GM21737 (cell line): ENCODE data around the gene SYNGR3.
"Not testable (repeated sequence)": the region's sequence is repeated elsewhere in the genome, so short reads cannot be mapped to it uniquely, and the experiment has no call there.

Source experiments
- ATAC-seq: cut with Tn5 transposase; IDR thresholded peaks from one replicate; pipeline ENCODE4 v1.9.1; 2021; ENCODE audit warnings: mild to moderate bottlenecking, moderate library complexity; ENCODE audit not compliant: unreplicated experiment

The SYNGR3 gene

DNA sequence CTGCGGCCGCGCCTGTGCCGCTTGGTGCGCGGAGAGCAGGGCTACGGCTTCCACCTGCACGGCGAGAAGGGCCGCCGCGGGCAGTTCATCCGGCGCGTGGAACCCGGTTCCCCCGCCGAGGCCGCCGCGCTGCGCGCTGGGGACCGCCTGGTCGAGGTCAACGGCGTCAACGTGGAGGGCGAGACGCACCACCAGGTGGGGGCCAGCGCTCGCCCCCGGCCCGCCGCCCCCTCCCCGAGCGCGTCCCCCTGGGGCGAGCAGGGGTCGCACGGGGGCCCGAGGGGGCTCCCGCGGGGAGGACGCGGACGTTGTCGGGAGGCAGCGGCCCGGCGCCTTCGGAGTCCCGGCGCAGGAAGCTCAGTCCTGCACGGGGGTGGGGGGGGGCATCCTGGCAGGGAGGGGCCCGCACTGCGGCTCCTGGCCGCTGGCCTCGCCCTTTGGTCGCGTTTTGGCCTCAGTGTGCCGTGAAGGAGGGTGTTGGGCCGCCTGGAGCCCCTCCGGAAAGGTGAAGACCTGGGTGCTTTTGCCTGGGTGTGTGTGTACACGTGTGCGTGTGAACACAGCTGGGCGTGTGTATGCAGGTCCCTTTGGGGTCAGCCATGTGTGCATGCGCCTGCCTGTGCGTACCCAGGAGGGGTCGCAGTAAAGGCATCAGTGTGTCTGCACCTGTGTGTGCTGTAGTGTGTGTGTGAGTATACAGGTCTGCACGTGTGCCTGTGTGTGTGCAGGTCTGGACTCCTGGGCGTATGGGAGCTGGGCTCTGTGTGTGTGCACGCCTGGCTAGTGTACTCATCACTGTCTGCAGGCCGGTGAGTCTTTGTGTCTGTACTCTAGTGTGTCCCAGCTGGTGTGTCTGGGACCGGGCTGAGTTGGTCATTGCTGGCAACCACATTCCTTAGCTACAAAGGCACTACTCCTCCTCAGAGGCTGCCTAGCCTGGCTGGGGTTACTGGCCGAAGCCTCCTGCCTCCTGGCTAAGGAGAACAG, 37.5 kb downstream of the SYNGR3 start:
- ATAC-seq, result no peak

DNA sequence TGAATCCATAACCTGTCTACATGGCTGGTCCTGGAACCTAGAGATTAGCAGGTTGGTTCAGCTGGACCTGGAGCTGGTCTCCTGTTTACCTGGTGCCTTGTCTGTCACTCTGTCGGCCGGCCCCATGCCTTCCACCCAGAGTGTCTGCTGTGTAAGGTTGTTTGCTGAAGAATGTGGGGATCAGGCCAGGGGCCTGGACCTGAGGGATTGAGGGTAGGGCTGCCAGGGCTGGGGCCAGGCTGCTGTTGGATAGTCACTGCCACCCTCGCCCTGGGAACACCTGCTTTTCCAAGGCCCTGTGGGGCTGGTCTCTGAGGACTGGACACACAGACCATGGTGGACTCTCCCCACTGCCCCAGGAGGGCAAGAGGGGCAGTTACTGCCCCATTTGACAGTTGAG, 38.4 kb downstream of the SYNGR3 start:
- no peak for ATAC-seq

DNA sequence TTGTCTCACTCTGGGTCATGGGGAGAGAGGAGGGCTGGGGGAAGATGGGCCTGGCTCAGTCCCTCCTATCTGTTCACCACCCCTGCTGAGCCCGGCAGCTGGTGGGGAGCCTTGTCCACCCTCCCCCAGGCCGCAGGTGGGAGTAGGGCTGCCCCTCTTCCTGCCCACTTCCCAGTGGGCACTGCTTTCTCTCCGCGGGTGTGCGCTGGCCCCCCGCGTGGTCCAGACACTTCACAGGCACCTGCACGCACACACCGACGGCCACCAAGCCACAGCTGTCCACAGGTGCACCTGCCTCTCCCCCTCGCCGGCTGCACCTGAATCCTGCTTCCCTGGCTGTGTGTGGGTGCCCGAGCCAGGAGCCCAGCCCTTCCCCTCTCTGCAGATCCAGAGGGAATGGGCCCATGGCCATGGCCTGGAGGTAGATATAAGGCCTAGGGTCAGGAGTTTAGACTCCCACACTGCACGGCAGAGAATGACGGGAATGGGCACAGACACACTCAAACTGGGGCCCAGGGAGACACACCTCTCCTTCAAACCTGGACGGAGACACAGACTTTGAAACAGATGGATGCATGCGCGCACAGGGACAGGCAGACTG, 39.0 kb downstream of the SYNGR3 start:
- ATAC-seq, result no peak

DNA sequence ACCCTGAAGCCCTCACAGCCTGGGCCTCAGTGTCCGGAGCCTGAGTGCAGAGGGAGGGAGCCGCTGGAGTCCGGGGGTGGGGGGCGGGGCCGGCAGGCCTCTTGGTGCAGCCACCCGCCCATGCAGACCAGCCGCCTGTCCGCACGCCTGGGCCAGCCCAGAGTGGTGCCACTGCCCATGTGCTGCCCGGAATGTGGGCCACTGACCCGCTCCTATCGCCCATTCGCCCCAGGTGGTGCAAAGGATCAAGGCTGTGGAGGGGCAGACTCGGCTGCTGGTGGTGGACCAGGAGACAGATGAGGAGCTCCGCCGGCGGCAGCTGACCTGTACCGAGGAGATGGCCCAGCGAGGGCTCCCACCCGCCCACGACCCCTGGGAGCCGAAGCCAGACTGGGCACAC, 39.6 kb downstream of the SYNGR3 start:
- ATAC-seq, result no peak

DNA sequence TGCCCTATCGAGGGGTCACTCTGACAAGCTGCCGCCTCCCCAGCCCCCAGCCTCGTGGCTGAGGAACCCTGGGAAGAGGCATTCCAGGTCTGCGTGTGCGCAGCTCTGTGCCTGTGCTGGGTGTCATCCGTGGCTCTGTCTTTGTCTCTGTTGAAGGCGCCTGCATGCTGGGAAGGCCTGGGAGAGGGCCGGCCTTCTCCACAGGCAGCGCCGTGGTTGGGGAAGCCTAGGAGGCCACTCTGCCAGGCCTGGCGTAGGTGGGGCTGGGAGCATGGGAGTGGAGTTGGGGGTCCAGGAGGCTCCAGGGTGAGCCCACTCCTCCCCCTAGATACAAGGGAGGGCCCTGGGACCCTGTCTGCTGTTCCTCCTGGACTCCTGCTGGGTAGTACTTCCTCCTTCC, 40.3 kb downstream of the SYNGR3 start:
- no peak for ATAC-seq

DNA sequence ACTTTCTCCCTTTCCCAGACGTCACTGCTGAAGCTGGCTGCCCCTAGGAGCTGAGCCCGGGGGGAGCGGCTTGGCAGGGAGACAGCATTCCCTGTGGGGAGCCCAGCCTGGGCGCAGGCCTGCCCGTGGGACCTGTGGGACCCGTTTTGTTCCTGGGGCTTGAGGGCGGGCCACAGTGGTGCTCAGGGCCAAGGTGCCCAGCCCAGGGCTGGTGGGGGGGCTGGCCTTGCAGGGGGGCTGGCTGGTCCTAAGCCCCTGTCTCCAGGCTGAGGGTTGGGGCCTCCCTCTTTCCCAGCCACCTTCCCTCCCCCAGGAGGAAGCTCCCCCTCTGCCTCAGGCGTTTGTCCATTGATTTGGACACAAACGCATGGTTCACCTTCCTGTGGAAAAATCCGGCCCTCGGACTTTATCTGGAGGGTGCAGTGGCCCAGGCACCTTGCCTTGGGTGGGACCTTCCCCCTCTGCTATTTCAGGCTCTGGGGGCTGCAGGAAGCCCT, 41.4 kb downstream of the SYNGR3 start:
- no peak for ATAC-seq

DNA sequence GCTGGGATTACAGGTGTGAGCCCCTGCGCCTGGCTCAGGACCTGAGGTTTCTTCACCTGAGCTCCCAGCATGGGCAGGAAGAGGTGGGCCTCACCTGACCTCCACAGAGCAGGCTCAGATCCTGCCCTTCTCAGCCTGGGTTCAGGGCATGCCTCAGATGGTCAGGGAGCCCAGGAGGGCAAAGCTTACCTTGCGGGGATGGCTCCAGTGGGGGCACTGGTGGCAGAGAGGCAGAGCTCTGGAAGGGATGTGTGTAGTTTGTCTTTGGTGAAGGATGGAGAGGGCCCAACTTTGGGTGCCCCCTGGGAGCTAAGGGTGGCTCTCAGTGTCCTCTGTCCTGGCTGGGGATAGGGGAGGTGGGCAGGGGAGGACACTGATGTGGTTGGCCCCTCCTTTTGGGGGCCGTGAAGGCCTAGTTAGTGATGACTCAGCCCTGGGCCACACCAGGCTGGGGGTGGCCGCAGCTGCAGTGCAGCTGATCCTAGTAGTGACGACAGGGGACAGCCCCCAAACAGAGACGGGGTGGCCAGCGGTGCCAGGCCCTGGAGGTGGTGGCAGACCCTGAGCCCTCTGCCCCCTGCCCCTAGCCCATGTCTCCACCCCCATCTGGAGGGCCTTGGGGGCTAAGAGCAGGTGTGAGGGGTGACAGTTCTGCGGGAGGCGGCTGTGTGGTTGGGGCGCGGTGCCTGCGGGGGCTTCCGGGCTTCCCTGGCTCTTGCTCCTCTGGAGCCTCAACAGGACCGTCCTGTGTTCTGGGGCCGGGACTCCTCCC, 42.7 kb downstream of the SYNGR3 start:
- no peak for ATAC-seq

DNA sequence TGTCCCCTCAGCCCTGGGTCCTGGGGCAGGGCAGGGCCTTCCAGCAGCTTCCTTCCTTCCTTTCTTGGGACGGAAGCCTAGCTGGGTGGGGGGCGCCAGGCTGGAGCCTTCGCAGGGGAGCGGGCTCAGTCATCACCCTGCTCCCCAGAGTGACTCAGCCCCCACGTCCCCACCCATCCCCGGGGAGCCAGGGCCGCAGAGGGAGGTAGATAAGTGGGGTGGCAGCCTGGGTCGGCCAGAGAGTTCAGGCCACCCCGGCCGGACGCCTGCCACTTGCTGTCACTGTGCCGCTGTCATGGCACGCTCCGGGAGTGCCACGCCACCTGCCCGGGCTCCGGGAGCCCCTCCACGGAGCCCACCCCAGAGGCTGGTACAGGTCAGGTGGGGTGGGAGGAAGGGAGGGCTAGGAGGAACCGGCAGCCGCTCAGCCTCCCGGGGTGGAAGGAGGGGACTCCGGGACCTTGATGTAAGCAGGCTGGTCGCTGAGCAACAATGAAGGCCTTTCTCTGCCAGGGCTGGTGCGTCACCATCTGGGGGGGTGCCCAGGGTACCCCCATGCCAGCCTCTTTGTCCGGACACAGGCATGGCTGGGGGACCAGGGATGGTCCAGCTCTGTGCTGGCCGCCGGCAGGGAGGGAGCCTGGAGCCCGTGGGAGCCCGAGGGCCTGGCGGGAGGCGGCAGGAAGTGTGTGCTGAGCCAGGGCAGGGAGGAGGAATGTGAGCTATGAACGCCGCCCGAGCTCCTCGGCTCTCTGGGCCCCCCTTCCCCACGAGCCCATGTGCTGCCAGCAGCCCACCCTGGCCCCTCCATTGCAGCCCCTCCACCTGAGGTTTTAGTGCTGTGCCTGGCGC, 43.5 kb downstream of the SYNGR3 start:
- no peak for ATAC-seq

DNA sequence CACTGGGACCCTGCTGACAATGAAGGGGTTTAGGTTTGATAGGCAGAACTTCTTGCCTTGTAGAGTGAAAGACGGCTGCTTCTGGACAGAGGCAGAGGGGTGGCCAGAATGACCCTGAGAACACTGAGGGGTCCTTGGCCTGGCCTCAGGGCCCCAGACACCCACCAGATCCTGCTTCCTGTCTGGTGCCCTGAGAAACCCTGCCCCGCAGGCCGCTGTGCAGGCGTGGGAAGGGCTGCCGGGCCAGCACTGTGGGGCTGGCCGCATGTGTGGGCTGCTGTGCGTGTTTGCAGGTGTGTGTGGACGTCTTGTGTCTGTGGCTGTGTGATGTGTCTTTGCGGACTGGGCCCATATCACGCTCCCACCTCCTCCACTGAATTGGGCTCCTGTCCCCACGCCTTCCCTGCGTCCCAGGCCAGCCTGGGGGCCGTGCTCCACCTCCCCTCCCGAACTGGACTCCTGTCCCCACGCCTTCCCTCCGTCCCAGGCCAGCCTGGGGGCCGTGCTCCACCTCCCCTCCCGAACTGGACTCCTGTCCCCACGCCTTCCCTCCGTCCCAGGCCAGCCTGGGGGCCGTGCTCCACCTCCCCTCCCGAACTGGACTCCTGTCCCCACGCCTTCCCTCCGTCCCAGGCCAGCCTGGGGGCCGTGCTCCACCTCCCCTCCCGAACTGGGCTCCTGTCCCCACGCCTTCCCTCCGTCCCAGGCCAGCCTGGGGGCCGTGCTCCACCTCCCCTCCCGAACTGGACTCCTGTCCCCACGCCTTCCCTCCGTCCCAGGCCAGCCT, 44.3 kb downstream of the SYNGR3 start:
- ATAC-seq, result not testable (repeated sequence)

DNA sequence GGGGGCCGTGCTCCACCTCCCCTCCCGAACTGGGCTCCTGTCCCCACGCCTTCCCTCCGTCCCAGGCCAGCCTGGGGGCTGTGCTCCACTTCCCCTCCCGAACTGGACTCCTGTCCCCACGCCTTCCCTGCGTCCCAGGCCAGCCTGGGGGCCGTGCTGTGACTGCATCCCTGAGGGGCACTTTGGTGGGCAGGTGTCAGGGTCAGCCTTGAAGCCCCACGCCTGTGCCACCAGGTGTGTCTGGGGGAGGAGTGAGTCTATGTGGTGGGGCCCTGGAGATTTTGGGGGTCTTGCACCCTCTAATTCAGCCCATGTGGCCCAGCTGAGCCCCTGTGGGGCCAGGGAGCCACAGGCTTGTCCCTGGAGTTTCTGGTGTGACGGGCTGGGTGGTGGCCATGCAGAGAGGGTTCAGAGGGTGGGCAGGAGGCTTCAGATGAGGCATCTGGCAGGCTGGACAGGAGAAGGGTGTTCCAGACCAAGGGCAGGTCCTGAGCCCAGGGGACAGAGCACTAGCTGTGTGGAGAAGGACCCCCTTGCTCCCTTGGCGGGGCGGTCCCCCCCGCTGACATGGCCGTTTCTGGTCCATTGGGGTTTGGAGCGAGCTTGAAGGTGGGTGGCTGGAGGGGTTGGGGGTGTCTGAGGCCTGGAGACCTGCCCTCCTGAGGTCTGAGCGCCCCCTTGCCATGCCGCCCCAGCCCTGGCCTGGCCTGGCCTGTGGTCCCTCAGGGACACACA, 45.1 kb downstream of the SYNGR3 start:
- no peak for ATAC-seq

DNA sequence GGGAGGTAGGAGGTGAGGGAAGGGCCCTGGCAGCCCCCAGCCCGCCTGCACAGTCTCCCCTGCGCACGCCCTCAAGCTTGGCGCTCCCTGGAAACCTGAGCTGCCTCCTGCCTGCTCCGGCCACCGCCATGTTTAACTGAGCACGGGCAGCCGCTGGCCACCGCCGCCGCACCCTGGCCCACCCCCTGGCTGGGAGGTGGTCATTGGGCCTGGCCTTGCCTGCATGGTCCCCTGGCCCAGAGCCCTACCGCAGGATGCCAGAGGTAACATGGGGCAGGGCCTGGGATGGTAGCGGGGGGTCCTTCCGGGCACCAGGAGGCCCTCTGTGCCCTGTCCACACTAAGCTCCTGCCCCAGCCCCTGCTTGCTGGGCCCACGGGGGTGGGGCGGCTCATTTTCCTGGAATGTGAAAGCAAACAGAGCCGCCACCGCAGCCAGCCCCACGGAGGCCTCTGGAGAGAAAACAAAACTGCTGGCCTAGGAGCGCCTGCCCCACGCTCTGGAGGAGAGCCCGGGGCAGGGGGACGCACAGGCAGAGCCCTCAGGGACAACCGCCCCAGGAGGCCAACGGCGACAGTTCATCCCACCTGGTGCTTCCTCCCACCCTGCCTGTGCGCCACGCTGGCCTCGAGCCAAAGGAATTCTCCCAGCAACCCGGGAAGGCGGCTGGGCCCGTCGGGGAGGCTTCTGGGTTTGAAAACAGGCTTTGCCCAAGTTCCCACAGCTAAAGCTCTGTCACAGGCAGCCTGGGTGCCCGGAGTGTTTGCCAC, 45.8 kb downstream of the SYNGR3 start:
- ATAC-seq, result no peak

DNA sequence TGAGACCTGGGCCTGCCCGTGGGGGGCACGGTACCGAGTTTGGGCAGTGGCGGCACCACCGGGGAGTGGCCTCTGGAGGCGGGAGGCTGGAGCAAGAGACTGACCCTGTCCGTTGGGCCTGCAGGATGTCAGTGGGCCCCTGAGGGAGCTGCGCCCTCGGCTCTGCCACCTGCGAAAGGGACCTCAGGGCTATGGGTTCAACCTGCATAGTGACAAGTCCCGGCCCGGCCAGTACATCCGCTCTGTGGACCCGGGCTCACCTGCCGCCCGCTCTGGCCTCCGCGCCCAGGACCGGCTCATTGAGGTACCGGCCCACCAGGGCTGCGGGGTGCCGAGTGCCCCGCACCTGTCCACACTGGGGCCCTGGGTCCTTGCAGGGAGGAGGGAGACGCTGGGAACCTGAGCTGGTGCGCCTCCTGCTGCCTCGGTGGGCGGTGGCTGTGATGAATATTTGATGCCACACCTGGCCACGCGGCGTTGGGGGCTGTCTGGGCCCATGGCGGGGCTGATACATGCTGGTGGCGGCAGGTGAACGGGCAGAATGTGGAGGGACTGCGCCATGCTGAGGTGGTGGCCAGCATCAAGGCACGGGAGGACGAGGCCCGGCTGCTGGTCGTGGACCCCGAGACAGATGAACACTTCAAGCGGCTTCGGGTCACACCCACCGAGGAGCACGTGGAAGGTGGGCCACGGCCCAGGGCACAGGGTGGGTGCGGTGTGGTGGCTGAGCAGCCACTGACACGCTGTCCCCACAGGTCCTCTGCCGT, 46.6 kb downstream of the SYNGR3 start:
- no peak for ATAC-seq

DNA sequence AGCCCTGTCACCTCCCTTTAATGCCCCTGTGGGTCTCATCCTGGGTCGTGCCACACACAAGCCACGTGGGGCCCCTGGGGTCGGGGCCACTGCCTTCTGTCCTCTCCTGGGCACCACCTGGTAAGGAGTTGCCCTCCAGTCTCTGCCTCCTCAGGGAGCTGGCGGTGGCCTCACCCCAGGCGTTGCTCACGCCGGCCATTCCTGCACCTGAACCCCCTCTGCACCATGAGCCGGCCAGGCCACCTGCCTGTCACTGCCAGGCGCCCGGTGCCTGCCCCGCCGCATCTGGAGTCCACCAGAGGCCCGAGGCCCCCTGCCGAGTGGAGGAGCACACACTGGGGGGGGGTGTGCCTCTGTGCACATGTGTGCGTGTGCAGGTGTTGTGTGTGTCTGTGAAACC, 47.3 kb downstream of the SYNGR3 start:
- ATAC-seq, result no peak

DNA sequence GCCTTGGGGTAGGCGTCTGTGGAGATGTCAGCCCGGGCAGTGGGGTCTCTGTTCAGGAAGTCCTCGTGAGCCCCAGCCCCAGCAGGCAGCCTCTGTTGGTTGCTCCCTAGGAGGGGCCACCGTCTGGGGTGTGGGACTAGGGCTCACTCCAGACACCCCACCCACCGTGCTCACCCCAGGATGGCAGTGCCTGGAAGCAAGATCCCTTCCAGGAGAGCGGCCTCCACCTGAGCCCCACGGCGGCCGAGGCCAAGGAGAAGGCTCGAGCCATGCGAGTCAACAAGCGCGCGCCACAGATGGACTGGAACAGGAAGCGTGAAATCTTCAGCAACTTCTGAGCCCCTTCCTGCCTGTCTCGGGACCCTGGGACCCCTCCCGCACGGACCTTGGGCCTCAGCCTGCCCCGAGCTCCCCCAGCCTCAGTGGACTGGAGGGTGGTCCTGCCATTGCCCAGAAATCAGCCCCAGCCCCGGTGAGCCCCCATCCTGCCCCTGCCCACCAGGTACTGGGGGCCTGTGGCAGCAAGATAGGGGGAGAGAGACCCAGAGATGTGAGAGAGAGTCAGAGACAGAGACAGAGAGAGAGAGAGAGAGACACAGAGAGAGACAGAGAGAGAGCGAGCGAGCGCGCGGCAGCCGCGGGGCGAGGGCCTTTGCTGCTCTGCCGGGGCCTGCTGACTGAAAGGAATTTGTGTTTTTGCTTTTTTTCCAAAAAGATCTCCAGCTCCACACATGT, 48.0 kb downstream of the SYNGR3 start:
- ATAC-seq, result no peak

DNA sequence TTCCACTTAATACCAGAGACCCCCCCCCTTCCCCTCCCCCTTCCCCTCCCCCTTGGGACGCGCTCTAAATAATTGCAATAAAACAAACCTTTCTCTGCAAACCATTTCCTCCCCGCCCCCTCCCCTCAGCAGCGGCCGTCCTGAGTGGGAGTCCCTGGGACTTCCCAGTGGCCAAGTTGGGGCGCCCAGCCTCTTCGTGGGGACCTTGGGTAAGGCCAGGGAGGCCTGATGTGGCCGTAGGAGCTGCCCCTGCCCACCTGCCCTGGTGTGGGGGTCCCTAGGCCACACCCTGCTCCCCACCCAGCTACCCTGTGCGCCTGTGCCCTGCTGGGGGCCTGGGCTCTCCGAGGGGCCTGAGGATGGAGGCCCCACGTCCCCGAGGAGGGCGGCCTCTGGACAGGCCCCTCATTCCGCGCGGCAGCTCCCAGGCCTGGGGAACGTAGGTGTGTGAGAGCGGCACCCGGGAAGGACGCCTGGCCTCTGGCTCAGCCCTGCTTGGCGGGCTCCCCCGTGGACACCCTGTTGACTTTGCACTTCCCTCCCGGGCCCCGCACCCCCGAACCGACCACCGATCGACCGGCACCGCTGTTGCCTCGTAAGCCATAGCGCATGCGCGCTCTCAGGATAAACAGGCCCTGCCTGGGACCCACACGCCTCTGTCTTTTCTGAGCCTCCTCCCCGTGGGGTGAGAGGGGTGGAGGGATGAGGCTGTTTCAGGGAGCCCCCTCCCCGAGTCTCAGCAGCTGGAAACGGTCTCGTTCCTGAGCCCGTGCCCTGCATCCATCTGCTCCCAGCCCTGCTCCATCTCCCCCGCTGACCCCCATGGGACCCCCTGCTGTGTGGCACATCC, 48.8 kb downstream of the SYNGR3 start:
- no peak for ATAC-seq
